Nephron (organoid): Measurements from ENCODE around the gene CHN2.
A peak's percentile ranks its signal among the peaks of the same experiment; 100 is the strongest.

Source experiments
- H3K27ac Mint-ChIP-seq, 3 experiments: 2 replicates each; pipeline ENCODE4 v1.8.0; 2020; ENCODE audit warnings: mixed read lengths in 3 of 3, mild to moderate bottlenecking in 2 of 3, moderate library complexity in 1 of 3
- H3K27me3 Mint-ChIP-seq: 2 replicates; pipeline ENCODE4 v1.8.0; 2021; ENCODE audit warnings: low read depth, mild to moderate bottlenecking, moderate library complexity, mixed read lengths
- H3K36me3 Mint-ChIP-seq: 2 replicates; pipeline ENCODE4 v1.8.0; 2020; ENCODE audit warnings: low read depth, mixed read lengths
- H3K4me1 Mint-ChIP-seq: 2 replicates; pipeline ENCODE4 v1.8.0; 2020; ENCODE audit warnings: mixed read lengths
- H3K4me3 Mint-ChIP-seq, 3 experiments: 2 replicates each; pipeline ENCODE4 v1.8.0; 2020; ENCODE audit warnings: mild to moderate bottlenecking in 3 of 3, mixed read lengths in 3 of 3, moderate library complexity in 2 of 3
- H3K9me3 Mint-ChIP-seq: 2 replicates; pipeline ENCODE4 v1.8.0; 2020; ENCODE audit warnings: mixed read lengths
- TF ChIP-seq, protein P1 (sequence below), 3 experiments: fragments of 200-600 bp; sonication (generic); IDR thresholded peaks; one replicate each; pipeline ENCODE4 v1.5.0; 2021; ENCODE audit warnings: antibody characterized with exemption in 3 of 3; ENCODE audit not compliant: unreplicated experiment in 3 of 3

Gene CHN2

DNA sequence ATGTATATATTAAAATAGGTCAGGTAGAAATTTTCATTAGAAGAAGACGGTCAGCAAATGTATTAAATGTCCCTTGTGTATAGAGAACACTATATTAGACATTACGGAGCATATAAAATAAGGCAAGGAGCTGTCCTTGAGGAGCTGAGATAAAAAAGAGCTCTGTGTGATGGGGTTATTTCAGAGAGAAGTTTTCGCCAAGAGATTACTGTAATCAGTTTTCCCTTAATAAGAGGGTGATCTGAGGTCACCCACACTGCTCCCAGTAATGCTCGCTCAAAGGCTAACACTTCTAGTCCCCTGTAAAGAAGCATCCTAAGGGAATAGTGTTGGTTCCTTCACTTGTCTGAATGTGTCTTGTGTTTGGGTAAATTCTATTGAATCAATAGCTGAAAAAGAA, 282.3 kb downstream of the CHN2 start:
- no peaks in the 10 kb centered on the region for H3K36me3 Mint-ChIP-seq
- no peaks in the 10 kb centered on the region for H3K27me3 Mint-ChIP-seq
- TF ChIP-seq, protein P1, sequence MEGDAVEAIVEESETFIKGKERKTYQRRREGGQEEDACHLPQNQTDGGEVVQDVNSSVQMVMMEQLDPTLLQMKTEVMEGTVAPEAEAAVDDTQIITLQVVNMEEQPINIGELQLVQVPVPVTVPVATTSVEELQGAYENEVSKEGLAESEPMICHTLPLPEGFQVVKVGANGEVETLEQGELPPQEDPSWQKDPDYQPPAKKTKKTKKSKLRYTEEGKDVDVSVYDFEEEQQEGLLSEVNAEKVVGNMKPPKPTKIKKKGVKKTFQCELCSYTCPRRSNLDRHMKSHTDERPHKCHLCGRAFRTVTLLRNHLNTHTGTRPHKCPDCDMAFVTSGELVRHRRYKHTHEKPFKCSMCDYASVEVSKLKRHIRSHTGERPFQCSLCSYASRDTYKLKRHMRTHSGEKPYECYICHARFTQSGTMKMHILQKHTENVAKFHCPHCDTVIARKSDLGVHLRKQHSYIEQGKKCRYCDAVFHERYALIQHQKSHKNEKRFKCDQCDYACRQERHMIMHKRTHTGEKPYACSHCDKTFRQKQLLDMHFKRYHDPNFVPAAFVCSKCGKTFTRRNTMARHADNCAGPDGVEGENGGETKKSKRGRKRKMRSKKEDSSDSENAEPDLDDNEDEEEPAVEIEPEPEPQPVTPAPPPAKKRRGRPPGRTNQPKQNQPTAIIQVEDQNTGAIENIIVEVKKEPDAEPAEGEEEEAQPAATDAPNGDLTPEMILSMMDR (IDR thresholded peaks at IDR 0.05; ENCODE audit: unreplicated experiment in 3 of 3), result no peak
- H3K4me1 Mint-ChIP-seq, result peaks cover 47% of the 10 kb centered on the region
- no peak overlapping the region for H3K4me3 Mint-ChIP-seq
- no peaks in the 10 kb centered on the region for H3K9me3 Mint-ChIP-seq
- H3K27ac Mint-ChIP-seq, result no peak overlapping the region

DNA sequence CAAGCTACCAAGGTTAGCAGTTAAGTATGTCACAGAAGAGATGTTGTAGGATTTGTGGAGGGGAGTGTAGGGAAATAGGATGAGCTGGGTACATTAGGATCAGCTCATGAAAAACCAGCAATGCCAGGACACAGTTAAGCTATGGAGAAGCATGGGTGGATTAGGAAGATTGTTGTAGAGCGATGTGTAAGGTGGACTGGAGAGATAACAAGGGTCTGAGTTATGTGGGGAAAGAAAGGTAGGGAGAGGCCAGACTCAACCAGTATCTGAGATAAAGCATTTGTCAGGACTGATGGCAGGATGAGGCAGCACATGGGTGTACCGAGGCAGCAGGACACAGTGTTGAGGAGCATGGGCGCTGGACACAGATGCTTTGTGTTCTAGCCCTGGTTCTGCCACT, 283.7 kb downstream of the CHN2 start:
- Mint-ChIP-seq H3K9me3 (no peaks in the 10 kb centered on the region), H3K36me3 (no peaks in the 10 kb centered on the region), H3K4me3 (peak overlapping the region in 1 of 3 experiments; percentile 19), H3K27me3 (no peaks in the 10 kb centered on the region), H3K4me1 (peaks cover 48% of the 10 kb centered on the region), H3K27ac (peak overlapping the region in 2 of 3 experiments; percentile 23 to 39)
- TF ChIP-seq, protein P1 (IDR thresholded peaks at IDR 0.05; ENCODE audit: unreplicated experiment in 3 of 3), result no peak

DNA sequence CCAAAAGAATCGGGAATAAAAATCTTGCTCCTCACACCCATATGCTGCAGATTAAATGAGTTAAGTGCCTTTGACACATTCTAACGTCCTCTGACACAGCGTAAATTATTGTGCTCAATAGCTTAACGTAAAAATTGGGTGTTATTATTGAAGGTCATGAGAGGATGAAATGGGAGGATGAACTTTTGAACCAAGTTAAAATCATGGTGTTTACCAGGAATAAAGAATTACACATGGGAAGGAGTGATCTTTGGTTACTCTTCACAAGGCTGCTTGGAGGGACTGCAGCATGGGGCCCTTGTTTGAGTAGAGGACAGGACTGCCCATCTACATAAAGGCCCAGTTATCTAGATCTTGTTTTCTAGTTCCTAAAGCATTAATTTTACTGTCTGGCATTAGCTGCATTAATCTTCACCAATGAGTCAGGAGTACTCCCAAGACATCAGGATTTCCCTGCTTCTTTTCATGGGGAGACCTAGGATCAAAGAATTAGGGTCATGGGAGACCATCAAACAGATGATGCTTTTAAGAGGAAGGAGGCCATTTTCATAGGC, 284.2 kb downstream of the CHN2 start:
- peak overlapping the region; percentile 67 to 83 (median 75) for H3K27ac Mint-ChIP-seq
- H3K9me3 Mint-ChIP-seq, result no peaks in the 10 kb centered on the region
- no peaks in the 10 kb centered on the region for H3K36me3 Mint-ChIP-seq
- TF ChIP-seq, protein P1 (IDR thresholded peaks at IDR 0.05; ENCODE audit: unreplicated experiment in 3 of 3), result no peak
- H3K4me1 Mint-ChIP-seq, result peaks cover 48% of the 10 kb centered on the region
- peak overlapping the region in 1 of 3 experiments; percentile 75 for H3K4me3 Mint-ChIP-seq
- no peaks in the 10 kb centered on the region for H3K27me3 Mint-ChIP-seq

DNA sequence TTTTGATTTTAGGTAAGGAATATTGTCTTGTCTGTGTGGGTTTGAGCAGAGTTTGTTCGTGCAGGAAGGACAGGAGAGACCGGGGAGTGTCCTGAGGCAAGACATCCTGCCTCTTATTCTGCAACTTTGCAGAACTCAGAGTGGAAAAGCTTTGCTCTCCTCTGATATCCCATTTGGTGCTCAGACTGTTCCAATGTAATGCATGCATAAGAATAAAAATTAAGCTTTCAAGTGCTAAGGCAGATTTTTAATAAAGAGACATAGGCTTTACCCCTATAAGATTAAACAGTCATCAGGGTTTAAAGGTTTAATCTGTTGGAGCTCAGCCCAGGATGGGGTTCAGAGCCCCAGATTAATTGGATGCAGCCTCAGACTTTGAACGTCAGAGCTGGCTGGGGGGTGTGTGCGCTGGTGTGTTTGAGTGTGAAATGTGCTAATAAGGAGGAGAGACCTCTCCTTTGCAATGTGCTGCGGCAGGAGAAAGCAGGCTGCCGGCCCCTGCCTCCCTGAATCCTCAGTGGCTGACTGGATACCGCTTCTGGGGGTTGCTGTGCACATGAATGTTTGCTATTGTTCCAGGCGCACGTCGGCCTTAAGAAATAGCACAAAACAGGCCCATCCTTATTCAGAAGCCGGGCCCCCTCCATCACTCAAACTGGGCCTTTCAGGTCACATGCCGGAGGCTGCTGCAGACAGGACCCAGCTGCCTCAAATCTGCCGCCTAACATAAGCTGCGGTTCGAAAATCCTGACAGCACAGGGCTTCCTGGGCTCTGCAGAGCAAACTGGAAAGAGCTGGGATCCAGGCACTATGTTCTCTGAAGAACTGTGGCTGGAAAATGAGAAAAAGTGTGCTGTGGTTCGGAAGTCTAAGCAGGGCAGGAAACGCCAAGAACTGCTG, 285.0 kb downstream of the CHN2 start:
- no peaks in the 10 kb centered on the region for H3K9me3 Mint-ChIP-seq
- TF ChIP-seq, protein P1 (IDR thresholded peaks at IDR 0.05; ENCODE audit: unreplicated experiment in 3 of 3), result no peak
- no peaks in the 10 kb centered on the region for H3K36me3 Mint-ChIP-seq
- no peaks in the 10 kb centered on the region for H3K27me3 Mint-ChIP-seq
- H3K4me1 Mint-ChIP-seq, result peaks cover 48% of the 10 kb centered on the region
- peak overlapping the region; percentile 67 to 83 (median 75) for H3K27ac Mint-ChIP-seq
- H3K4me3 Mint-ChIP-seq, result peak overlapping the region; percentile 24 to 80 (median 75)

DNA sequence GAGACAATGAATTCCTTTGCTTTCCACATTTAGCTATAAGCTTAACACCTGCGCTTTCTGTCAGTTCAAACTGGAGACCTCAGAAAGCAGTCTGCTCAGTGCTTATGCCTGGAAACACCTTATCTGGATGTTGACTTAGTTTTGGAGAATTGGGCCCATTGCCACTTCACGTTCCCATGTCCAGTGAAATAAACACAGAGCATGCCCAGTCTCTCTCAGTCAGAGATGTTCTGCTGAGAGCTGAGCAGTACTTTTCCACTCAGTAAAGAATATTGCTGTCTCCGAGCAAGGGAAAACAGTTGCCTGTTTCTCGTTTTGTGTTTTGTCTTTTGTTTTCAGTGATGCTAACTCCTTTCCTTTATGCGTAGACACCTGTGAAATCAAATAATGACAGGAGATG, 285.9 kb downstream of the CHN2 start:
- H3K9me3 Mint-ChIP-seq, result no peaks in the 10 kb centered on the region
- H3K4me1 Mint-ChIP-seq, result peaks cover 54% of the 10 kb centered on the region
- peak overlapping the region; percentile 67 to 83 (median 75) for H3K27ac Mint-ChIP-seq
- peak overlapping the region in 2 of 3 experiments; percentile 75 to 80 for H3K4me3 Mint-ChIP-seq
- no peaks in the 10 kb centered on the region for H3K36me3 Mint-ChIP-seq
- no peaks in the 10 kb centered on the region for H3K27me3 Mint-ChIP-seq
- TF ChIP-seq, protein P1 (IDR thresholded peaks at IDR 0.05; ENCODE audit: unreplicated experiment in 3 of 3), result no peak
